GM18870 (cell line): ENCODE results near the gene BRINP1.

Experiments
- ATAC-seq: cut with Tn5 transposase; IDR thresholded peaks from one replicate; pipeline ENCODE4 v1.9.1; 2021; ENCODE audit warnings: moderate library complexity; ENCODE audit not compliant: unreplicated experiment

The BRINP1 gene

GRCh38 chr9:119148855-119149254, 220.4 kb downstream of the BRINP1 start:
- ATAC-seq, result no peak

DNA sequence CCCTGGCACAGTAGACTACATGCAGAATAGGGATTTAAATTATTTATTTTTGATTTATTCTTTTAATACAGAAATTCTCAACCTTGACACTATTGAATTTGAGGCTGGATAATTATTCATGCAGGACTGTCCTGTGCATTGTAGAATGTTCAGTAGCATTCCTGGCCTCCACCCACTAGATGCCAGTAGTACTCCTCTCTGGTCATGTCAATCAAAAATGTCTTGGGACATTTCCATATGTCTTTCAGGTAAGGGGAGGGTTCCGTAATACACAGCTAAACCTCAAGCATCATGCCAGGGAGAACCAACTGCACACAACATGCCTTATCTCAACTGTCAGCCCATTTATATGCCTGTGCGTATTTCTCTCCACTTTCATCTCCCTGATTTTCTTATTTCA, 231.8 kb downstream of the BRINP1 start:
- no peak for ATAC-seq

- ATAC-seq, result no peak
Measured at GRCh38 chr9:119126040-119126439, 243.2 kb downstream of the BRINP1 start.

GRCh38 chr9:119121899-119122298, 247.3 kb downstream of the BRINP1 start:
- no peak for ATAC-seq

DNA sequence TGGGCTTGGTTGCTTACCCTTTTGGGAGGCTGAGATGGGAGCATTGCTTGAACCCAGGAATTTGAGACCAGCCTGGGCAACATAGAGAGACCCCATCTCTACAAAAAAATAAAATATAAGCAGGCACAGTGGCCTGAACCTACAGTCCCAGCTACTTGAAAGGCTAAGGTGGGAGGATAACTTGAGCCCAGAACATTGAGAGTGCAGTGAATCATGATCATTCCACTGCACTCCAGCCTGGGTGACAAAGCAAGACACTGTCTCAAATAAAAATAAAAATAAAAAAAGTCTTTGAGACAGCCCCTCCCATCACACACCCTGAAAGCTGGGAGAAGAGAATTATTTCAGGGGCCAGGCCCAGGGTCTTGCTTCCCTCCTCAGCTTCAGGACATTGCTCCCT, 251.8 kb downstream of the BRINP1 start:
- ATAC-seq, result no peak
